ENCODE measurements around the gene SKA3.

DNA sequence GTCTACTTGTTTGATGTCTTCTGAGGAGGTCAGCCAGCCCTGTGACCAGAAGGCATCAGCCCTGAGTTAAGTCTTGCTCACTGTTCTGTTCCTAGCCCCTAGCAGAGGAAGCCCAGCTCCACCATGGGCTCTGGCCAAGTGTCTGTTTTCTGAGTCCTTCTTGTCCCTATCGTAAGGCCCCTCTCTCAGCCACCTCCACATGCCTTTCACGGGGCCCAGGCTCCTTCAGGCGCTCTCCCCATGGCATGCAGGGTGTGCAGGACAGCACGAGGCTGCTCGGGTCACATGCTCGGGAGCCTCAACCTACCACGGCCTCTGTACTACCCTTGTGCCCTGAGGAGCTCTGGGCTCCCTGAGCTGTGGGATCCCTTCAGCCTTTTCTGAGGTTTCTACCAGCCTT lies 67.2 kb downstream of the SKA3 start:
- TF ChIP-seq, protein P1, sequence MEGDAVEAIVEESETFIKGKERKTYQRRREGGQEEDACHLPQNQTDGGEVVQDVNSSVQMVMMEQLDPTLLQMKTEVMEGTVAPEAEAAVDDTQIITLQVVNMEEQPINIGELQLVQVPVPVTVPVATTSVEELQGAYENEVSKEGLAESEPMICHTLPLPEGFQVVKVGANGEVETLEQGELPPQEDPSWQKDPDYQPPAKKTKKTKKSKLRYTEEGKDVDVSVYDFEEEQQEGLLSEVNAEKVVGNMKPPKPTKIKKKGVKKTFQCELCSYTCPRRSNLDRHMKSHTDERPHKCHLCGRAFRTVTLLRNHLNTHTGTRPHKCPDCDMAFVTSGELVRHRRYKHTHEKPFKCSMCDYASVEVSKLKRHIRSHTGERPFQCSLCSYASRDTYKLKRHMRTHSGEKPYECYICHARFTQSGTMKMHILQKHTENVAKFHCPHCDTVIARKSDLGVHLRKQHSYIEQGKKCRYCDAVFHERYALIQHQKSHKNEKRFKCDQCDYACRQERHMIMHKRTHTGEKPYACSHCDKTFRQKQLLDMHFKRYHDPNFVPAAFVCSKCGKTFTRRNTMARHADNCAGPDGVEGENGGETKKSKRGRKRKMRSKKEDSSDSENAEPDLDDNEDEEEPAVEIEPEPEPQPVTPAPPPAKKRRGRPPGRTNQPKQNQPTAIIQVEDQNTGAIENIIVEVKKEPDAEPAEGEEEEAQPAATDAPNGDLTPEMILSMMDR (IDR thresholded peaks at IDR 0.05): no peak
- no peak for TF ChIP-seq POLR2A (IDR thresholded peaks at IDR 0.05)

All from right lobe of liver (tissue), 4 donors.